NCI-H748 treated with DMSO at 0.1 percent for 48 hours (cell line): ENCODE data around the gene ZNF780B.
"Not testable (repeated sequence)": the region's sequence is repeated elsewhere in the genome, so short reads cannot be mapped to it uniquely, and the experiment has no call there.

ENCODE experiments used
- DNase-seq: peaks from one replicate; lab custom pipeline; 2025; lab: John Stamatoyannopoulos, UW

ZNF780B gene

GRCh38 chr19:40038047-40038446, 18.0 kb downstream of the ZNF780B start:
- not testable (repeated sequence) for DNase-seq

GRCh38 chr19:40035996-40036395, 20.0 kb downstream of the ZNF780B start:
- DNase-seq, result no peak

- DNase-seq, result no peak
Observed at GRCh38 chr19:40033989-40034560, 22.0 kb downstream of the ZNF780B start.

- no peak for DNase-seq
Observed at GRCh38 chr19:40026597-40026970, 29.4 kb downstream of the ZNF780B start.

- no peak for DNase-seq
Observed at GRCh38 chr19:40025938-40026596, 30.0 kb downstream of the ZNF780B start.

- no peak for DNase-seq
Observed at GRCh38 chr19:40023969-40024368, 32.1 kb downstream of the ZNF780B start.

- DNase-seq, result no peak
Observed at GRCh38 chr19:40013991-40014390, 42.0 kb downstream of the ZNF780B start.

GRCh38 chr19:40009674-40010073, 46.4 kb downstream of the ZNF780B start:
- DNase-seq, result no peak

- DNase-seq, result no peak
Observed at GRCh38 chr19:40006273-40006691, 49.7 kb downstream of the ZNF780B start.

GRCh38 chr19:40005691-40006272, 50.2 kb downstream of the ZNF780B start:
- DNase-seq, result no peak

GRCh38 chr19:39998501-39998900, 57.5 kb downstream of the ZNF780B start:
- no peak for DNase-seq

GRCh38 chr19:39997638-39998216, 58.3 kb downstream of the ZNF780B start:
- DNase-seq, result no peak

GRCh38 chr19:39996811-39997637, 59.0 kb downstream of the ZNF780B start, which contains the start of gene ZNF546:
TSS of gene ZNF546 (plus strand) at chr19:39997060. CDS start at chr19:39998327, 1,267 bp downstream.
- peak; percentile 84 for DNase-seq

GRCh38 chr19:39996218-39996810, 59.7 kb downstream of the ZNF780B start:
- DNase-seq, result peak; percentile 84

- no peak for DNase-seq
Observed at GRCh38 chr19:39995794-39996193, 60.2 kb downstream of the ZNF780B start.

GRCh38 chr19:39994361-39994760, 61.7 kb downstream of the ZNF780B start:
- no peak for DNase-seq

- DNase-seq, result no peak
Observed at GRCh38 chr19:39993605-39994004, 62.4 kb downstream of the ZNF780B start.

GRCh38 chr19:39987596-39987995, 68.4 kb downstream of the ZNF780B start:
- DNase-seq, result no peak

- no peak for DNase-seq
Observed at GRCh38 chr19:39987167-39987566, 68.9 kb downstream of the ZNF780B start.

GRCh38 chr19:39986643-39987042, 69.4 kb downstream of the ZNF780B start:
- DNase-seq, result no peak

- DNase-seq, result no peak
Observed at GRCh38 chr19:39983695-39984300, 72.2 kb downstream of the ZNF780B start.
